Measurements from ENCODE around the gene QPCT. TPM values are rescaled to one million over a fixed set of nuclear protein-coding genes. Genes with fewer than 3 reads are reported as not detected.
A peak's percentile ranks its signal among the peaks of the same experiment; 100 is the strongest.

QPCT gene
- total and polyA plus RNA-seq, 2 of the 4 experiments (the other 2 are of a cell fraction): 1.9 to 2.2 TPM

- intact Hi-C loops (cut with micrococcal nuclease): loop anchor here (2.0 kb wide), 1 partner anchor 87 kb away; the partner anchor contains the start of genes CEBPZ and NDUFAF7
- Histone ChIP-seq H2BK120ac (ENCODE audit: low read depth, low read length) (no peak overlapping the region), H4K20me1 (ENCODE audit: insufficient read depth, low read length) (peaks cover 4% of the 10 kb centered on the region; the same call in 1 of the 2 replicates), H3K9me1 (ENCODE audit: insufficient read depth, low read length) (0 out of 2 replicates have a peak, but pooled peaks cover 3% of the 10 kb centered on the region), H2AFZ (replicated peaks; ENCODE audit: low read length, poor library complexity) (no peak overlapping the region), H2BK20ac (ENCODE audit: low read depth, low read length) (no peak overlapping the region), H4K5ac (ENCODE audit: low read depth, low read length) (peak overlapping the region; percentile 64; the same call in 1 of the 2 replicates), H4K8ac (ENCODE audit: low read depth in 2 of 2, low read length in 2 of 2) (no peak overlapping the region), H3K56ac (ENCODE audit: extremely low read depth, insufficient read depth, low read length) (no peak overlapping the region), H3K4ac (ENCODE audit: low read depth, low read length) (no peak overlapping the region), H2AK9ac (replicated peaks; ENCODE audit: low read depth, low read length, poor library complexity) (no peak overlapping the region), H4K91ac (ENCODE audit: insufficient read depth, low read depth, low read length) (no peak overlapping the region), H3K4me1 (ENCODE audit: control insufficient read depth, insufficient read depth, low read length) (peaks cover 7% of the 10 kb centered on the region), H3K79me1 (ENCODE audit: low read depth in 1 of 2, low read length in 2 of 2) (peaks cover 26 to 55% of the 10 kb centered on the region in 2 experiments), H2AK5ac (ENCODE audit: low read depth, low read length) (no peak overlapping the region), H2BK5ac (ENCODE audit: low read depth, low read length, poor library complexity, severe bottlenecking) (peak overlapping the region; percentile 94), H3K9me3 (ENCODE audit: control insufficient read depth, insufficient read depth, low read length) (no peaks in the 10 kb centered on the region), H3K14ac (replicated peaks; ENCODE audit: low read depth, low read length) (no peak overlapping the region), H3K27me3 (ENCODE audit: control insufficient read depth, insufficient read depth, low read length) (no peaks in the 10 kb centered on the region), H2BK15ac (ENCODE audit: low read depth, low read length) (no peak overlapping the region), H3K23ac (ENCODE audit: low read depth, low read length) (peak overlapping the region; percentile 21; the same call in 1 of the 2 replicates), H3K4me3 (ENCODE audit: insufficient read depth, low read depth, low read length) (no peak overlapping the region), H3K4me2 (ENCODE audit: low read depth, low read length) (peak overlapping the region; percentile 75), H3K9ac (ENCODE audit: low read depth, low read length) (no peak overlapping the region; the same call in 1 of the 2 replicates), H3K36me3 (ENCODE audit: control insufficient read depth, insufficient read depth, low read length) (peaks cover 2% of the 10 kb centered on the region), H3K27ac (ENCODE audit: insufficient read depth, low read length) (peak overlapping the region; percentile 61; the same call in 1 of the 2 replicates), H3K18ac (ENCODE audit: low read depth, low read length) (peak overlapping the region; percentile 96)
- dilution Hi-C loops (cut with HindIII; ENCODE audit: low sequenced_read_pairs, unreplicated experiment): no loop called here
- no TSS peak for BruUV-seq (replicated peaks)
- ChIA-PET CTCF (interaction anchor here (0.5 to 0.7 kb wide), 2 partner anchors 26 to 1356 kb away, joined by 3 read pairs; no protein-coding TSS in a partner anchor), POLR2A (ENCODE audit: unreplicated experiment) (no interaction called here)
- WGBS, 2 experiments (ENCODE audit: extremely low coverage in 2 of 2, insufficient read length in 1 of 2): no CpG with 5 or more reads among the region's 1 CpG
- ATAC-seq (ENCODE audit: low read depth): no peak
- in situ Hi-C loops (cut with MboI; ENCODE audit: low sequenced_read_pairs): no loop called here
- TF ChIP-seq POLR2A (IDR thresholded peaks at IDR 0.05; ENCODE audit: low read depth, low read length) (no peak), ELK1 (IDR thresholded peaks at IDR 0.05; ENCODE audit: borderline replicate concordance, low read depth, low read length) (no peak), BHLHE40 (IDR thresholded peaks at IDR 0.05; ENCODE audit: low read depth, low read length) (no peak), MXI1 (IDR thresholded peaks at IDR 0.05; ENCODE audit: borderline replicate concordance, low read depth, low read length) (no peak), CTCF (conservative IDR thresholded peaks at IDR 0.05; ENCODE audit: low read depth, low read length) (no peak), USF2 (IDR thresholded peaks at IDR 0.05; ENCODE audit: low read depth, low read length) (no peak), CEBPB (IDR thresholded peaks at IDR 0.05; ENCODE audit: low read depth, low read length) (no peak), RCOR1 (IDR thresholded peaks at IDR 0.05; ENCODE audit: insufficient replicate concordance, low read length) (no peak), RFX5 (IDR thresholded peaks at IDR 0.05; ENCODE audit: low read depth, low read length) (no peak), FOS (IDR thresholded peaks at IDR 0.05; ENCODE audit: low read depth, low read length) (no peak), MAFK (IDR thresholded peaks at IDR 0.05; ENCODE audit: low read depth, low read length) (no peak), RAD21 (IDR thresholded peaks at IDR 0.05; ENCODE audit: low read length) (no peak), CHD1 (IDR thresholded peaks at IDR 0.05; ENCODE audit: low read depth, low read length) (no peak), SMC3 (IDR thresholded peaks at IDR 0.05; ENCODE audit: low read depth, low read length) (no peak), MAZ (IDR thresholded peaks at IDR 0.05; ENCODE audit: borderline replicate concordance, low read depth, low read length) (no peak), NFE2L2 (IDR thresholded peaks at IDR 0.05; ENCODE audit: low read depth, low read length) (no peak)
- DNase-seq: no peak
Measured at GRCh38 chr2:37317746-37318145, 26.7 kb upstream of the QPCT start.

Measured in IMR-90 (cell line).